Retina (tissue), 1 donor: Measurements from ENCODE around the gene RNLS.

ENCODE experiments used
- DNase-seq: peaks from one replicate; pipeline ENCODE4 v3.0.0-alpha.2; 2016

Gene RNLS

GRCh38 chr10:88473989-88474883, 108.9 kb downstream of the RNLS start:
- no peak for DNase-seq

GRCh38 chr10:88472540-88472939, 110.6 kb downstream of the RNLS start:
- no peak for DNase-seq

DNA sequence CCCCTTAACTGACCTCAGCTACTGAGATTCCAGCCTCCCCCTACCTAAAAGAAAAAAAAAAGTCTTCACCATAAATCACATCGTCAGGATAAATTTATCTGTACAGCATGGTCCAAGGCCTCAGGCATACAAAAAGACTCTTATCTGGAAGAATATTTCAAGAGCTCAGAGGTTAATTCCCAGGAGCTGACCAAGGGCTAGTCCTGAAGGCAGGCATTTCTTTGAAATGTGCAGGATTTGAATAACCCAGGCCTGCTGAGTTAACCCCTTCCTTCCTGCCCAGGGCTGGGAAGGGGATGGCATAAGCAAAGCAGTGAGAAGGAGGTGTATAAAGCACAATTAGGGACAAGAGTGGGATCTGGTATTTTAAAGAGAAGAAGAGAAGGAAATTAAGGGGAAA, 111.2 kb downstream of the RNLS start:
- no peak for DNase-seq

- no peak for DNase-seq
These were observed 115.2 kb downstream of the RNLS start for GRCh38 chr10:88467835-88468485.

DNA sequence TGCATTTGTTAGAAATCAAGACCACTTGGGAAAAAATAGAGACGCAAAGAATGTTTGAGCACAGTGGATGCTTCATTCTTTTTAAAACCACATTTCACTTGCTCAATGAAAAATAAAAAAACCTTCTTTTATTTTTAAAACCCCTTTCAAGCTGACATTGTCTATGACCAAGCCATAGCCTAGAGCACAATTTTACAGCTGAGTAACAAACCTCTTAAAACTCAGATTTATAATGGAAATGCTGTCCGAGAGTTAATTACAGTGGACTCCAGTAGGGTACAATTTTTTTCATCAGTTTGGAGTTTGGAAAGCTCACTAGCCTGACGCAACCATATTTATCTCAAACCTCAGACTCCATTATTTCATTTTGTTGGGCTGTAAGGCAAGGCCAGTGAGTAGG, 116.3 kb downstream of the RNLS start:
- no peak for DNase-seq

DNA sequence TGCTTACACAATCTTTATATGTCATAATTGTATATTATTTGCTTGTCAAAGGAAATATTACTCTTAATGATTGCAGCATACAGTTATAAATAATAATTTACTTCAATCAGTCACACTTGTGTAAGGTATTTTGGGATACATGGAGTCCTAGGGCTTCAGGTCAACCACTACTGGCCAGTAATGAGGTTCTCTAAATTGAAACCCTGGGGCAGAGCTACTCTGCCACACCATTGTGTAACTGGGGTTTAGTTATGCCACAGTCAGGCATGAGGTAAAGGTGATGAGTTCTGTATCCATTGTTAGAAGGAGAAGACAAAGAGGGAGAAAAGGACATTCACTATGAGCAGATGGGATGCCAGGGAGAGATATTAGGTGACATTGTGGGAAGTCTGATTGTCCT, 117.4 kb downstream of the RNLS start:
- DNase-seq: no peak

DNA sequence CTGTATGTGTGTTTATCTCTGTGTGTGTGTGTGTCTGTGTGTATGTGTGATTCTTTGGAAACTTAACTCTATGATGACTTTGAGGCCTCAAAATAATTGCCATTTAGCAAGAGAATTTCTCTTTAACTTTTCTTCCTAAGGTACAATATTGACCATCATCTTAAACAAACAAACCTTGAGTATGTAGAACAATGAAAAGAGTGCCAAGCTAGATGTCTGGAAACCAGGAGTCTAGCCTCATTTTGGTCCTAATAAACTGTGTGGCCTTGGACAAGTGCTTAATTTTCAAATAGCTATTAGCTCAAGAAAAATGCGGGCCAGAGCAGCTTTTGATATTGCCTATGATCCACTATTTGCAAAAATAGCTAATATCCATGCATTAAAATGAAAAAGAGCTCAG, 119.3 kb downstream of the RNLS start:
- DNase-seq: no peak

GRCh38 chr10:88461426-88461825, 121.7 kb downstream of the RNLS start:
- DNase-seq: no peak

- no peak for DNase-seq
These were observed 123.6 kb downstream of the RNLS start for GRCh38 chr10:88459530-88459929.

DNA sequence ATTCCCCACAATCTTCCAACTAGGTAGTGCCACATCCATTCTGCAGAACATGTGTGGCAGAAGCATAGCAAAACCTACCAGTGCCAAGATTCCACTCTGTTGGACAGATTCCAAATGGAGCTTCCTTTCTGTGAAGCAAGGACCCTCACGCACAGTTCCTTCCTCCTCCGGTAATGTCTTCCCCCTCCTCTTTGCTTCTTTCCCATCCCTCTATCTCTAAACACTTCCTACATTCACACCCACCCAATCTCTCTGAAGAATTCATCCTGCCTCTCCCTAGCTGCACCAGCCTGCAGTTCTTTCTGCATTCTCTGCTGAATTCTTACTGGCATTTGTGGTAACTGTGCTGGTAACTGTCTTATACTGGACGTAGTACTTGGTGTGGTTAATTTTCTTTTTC, 124.9 kb downstream of the RNLS start:
- no peak for DNase-seq

GRCh38 chr10:88457660-88458059, 125.5 kb downstream of the RNLS start:
- DNase-seq: no peak

- no peak for DNase-seq
These were observed 126.4 kb downstream of the RNLS start for GRCh38 chr10:88456730-88457129.

GRCh38 chr10:88455831-88456230, 127.3 kb downstream of the RNLS start:
- DNase-seq: no peak

GRCh38 chr10:88450201-88450600, 132.9 kb downstream of the RNLS start:
- no peak for DNase-seq

DNA sequence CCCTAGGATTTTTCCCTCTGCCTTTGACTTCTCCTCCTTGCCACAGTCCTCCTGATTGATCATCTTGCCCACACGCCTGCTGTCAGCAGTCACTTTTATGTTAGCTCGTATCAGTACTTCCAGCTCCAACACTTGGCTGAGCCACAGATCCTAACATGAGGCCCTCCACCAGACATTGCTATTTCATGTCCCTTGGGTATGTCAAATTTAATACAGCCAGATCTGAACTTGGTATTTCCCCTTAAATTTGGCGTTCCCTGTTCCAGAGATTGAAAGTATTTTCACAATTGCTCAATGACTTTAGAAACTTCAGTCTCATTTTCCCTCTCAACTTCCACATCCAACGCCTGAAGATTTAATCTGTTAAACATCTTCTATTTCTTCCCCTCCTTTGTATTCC, 140.4 kb downstream of the RNLS start:
- DNase-seq: no peak

DNA sequence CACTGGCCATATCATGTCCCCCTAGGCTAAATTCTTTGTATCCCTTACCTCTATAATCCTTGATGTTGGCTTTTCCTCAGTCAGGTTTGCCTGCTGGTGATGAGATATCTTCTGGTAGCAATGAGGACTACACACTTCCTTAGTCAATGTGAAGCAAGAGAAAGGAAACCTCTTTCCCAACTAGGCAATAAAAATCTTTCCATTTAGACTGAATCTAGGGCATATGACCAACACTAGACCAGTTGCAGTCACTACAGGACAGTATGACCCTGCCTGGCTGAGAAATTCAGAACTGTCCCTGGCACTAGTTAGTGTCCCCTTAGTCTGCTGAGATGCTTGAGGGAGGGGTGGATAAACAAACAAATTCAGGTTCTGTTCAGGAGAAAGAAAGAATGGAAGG, 142.6 kb downstream of the RNLS start:
- no peak for DNase-seq

DNA sequence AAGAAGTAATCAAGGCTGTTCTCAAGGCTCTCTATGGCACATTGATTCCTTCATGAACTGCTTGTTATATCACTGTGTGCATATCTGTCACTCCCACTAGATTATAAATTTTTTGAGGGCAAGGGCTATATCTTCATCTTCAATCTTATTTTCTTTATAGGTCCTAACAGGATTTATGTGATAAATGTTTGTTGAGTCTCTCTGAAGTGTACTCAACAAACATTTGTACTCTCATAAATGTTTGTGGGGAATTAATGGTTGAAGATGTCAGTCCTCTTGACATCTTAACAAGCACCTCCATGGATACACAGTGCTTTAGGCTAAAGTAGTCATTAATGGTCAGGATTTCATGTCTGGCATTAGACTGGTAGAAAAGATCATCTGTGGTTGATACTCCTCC, 143.2 kb downstream of the RNLS start:
- DNase-seq: no peak

- no peak for DNase-seq
These were observed 145.7 kb downstream of the RNLS start for GRCh38 chr10:88437411-88437810.

DNA sequence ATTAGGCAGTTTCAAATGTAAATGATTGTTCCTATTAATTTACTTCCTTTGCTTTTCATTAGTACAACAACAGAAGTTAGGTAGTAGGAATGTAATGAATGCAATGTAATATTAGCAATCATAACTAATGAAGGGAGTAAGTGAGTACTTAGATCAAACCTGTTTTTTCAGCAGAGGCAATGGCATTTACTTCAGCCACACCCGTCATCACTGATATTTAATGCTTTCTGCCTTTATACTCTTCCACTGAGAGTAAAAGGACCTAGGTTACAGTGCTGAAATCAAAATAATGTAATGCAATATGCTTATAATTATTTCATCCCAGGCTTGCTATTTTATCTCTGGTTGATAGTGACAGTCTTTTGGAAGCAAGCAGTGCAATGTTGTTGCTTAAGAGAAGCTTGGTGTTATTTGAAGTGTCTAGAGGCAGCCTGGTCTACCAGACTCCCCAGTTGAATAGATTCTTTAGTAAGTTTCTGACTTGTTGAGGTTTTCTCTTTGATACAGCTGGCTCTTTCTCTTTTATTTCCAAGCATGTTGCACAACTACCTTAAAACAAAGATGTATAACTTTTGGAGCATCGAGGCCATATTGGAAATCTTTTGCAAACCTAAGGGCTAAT, 149.4 kb downstream of the RNLS start:
- DNase-seq: no peak

- DNase-seq: no peak
These were observed 152.0 kb downstream of the RNLS start for GRCh38 chr10:88431103-88431502.

GRCh38 chr10:88428976-88429375, 154.1 kb downstream of the RNLS start:
- DNase-seq: no peak

GRCh38 chr10:88428442-88428841, 154.7 kb downstream of the RNLS start:
- DNase-seq: peak; percentile 3

GRCh38 chr10:88427024-88427423, 156.1 kb downstream of the RNLS start:
- DNase-seq: no peak

- no peak for DNase-seq
These were observed 158.2 kb downstream of the RNLS start for GRCh38 chr10:88424881-88425280.
